ENCODE results near the gene TTLL6.

- TF ChIP-seq YY1 (IDR thresholded peaks at IDR 0.05; ENCODE audit: insufficient read depth, insufficient read length), result no peak
- peak; percentile 18 for TF ChIP-seq SUZ12 (IDR thresholded peaks at IDR 0.05; ENCODE audit: extremely low read depth, insufficient read depth, insufficient read length)
Observed at GRCh38 chr17:48735062-48735351, 82.0 kb downstream of the TTLL6 start.
